Ovary (tissue), 9 donors: ENCODE results near the gene LRFN2. TPM values are rescaled to one million over a fixed set of nuclear protein-coding genes. Genes with fewer than 3 reads are reported as not detected.

Experiments
- DNase-seq, 5 donors: peaks; one replicate each; pipeline ENCODE4 v3.0.0-alpha.2; 2019 to 2020
- H3K27ac ChIP-seq, 2 donors: fragments of 200-600 bp; one replicate each; pipeline versions ENCODE4 v1.5.1 to v1.8.0; 2019 to 2022
- H3K27me3 ChIP-seq: fragments of 200-600 bp; one replicate; pipeline ENCODE4 v1.8.0; 2022
- H3K36me3 ChIP-seq: fragments of 200-600 bp; sonication (generic); one replicate; pipeline ENCODE4 v1.5.1; 2019
- H3K4me1 ChIP-seq: one replicate; pipeline ENCODE4 v1.8.1; 2013; ENCODE audit warnings: mild to moderate bottlenecking, moderate library complexity; ENCODE audit not compliant: insufficient read depth
- H3K4me3 ChIP-seq: fragments of 200-600 bp; sonication (generic); one replicate; pipeline ENCODE4 v1.5.1; 2017
- H3K9me3 ChIP-seq, 2 donors: fragments of 200-600 bp in 1 of 2; sonication (generic) in 1 of 2; one replicate each; pipeline versions ENCODE4 v1.5.1 to v1.8.1; 2013 to 2019; ENCODE audit warnings: mild to moderate bottlenecking in 1 of 2, moderate library complexity in 1 of 2
- CTCF ChIP-seq, 3 donors: fragments of 450-650 bp in 2 of 3; fragments of 200-600 bp in 1 of 3; IDR thresholded peaks; one replicate each; pipeline versions ENCODE4 v1.5.1 to v1.8.0; 2016 to 2022; ENCODE audit warnings: antibody characterized with exemption in 3 of 3, mild to moderate bottlenecking in 1 of 3
- EP300 ChIP-seq: sonication (generic); formaldehyde crosslinking; IDR thresholded peaks from one replicate; pipeline ENCODE4 v1.6.1; 2017; ENCODE audit warnings: antibody characterized with exemption
- POLR2A ChIP-seq: fragments of 450-650 bp; IDR thresholded peaks from one replicate; pipeline ENCODE4 v1.6.1; 2017; ENCODE audit warnings: antibody characterized with exemption, mild to moderate bottlenecking, moderate library complexity
- WGBS, 3 donors: extraction: QIAGEN DNeasy Blood & Tissue Kit in 1 of 3; methylation state at CpG; one replicate each; pipeline versions ENCODE4 v1.1.5 to v1.1.7; 2013 to 2017; 5-methylcytosine and 5-hydroxymethylcytosine counted together
- intact Hi-C, 4 donors: fragments of 100-400 bp; cut with DNase I; formaldehyde crosslinking; loops; one replicate each; pipeline versions ENCODE4 v1.11.0 to v1.15.1; 2022 to 2023
- polyA plus RNA-seq, 2 donors: library from polyadenylated mRNA; stranded (reverse); fragments of 200-250 nt in 1 of 2; fragments of 350-450 nt in 1 of 2; fragmentation: Illumina TruSeq in 1 of 2; extraction: RNeasy Lipid Tissue Mini Kit (QIAGEN cat#74804) in 1 of 2; gene quantifications; one replicate each; pipeline ENCODE4 v1.2.3, GENCODE V29; 2013 to 2014
- total RNA-seq, 7 donors: library from RNA; depleted of rRNA in 2 of 7; stranded (reverse); fragments of >200 nt in 2 of 7; fragmentation: NEBNext Ultra II Directional in 3 of 7; extraction: Animal tissue kit (Norgen Biotek cat#: 25700) in 3 of 7; gene quantifications; one replicate each; pipeline versions ENCODE4 v1.1.0 to v1.2.4, GENCODE V29; 2016 to 2023
- donor health status: DM: no; HTN: no; CAD: no; lungs with moderate emphysema.
- donor health status: DM: no; HTN: no; CAD: no.
- donor health status: Bipolar disorder and iron deficiency.
- donor health status: DM: yes; HTN: yes; CAD: no.
- donor health status: DM: no; HTN: no; CAD: no.
- donor health status: DM: yes; HTN: yes; CAD: no.

LRFN2 gene
- total and polyA plus RNA-seq, 9 donors = 0.10 to 2.2 (median 0.66) TPM

GRCh38 chr6:40444312-40444711 lies 142.9 kb downstream of the LRFN2 start:
- Histone ChIP-seq H3K36me3 (no peaks in the 10 kb centered on the region), H3K27ac (no peak overlapping the region), H3K4me3 (no peak overlapping the region), H3K9me3 (no peaks in the 10 kb centered on the region), H3K27me3 (no peaks in the 10 kb centered on the region), H3K4me1 (no peaks in the 10 kb centered on the region)
- no peak for DNase-seq
- TF ChIP-seq POLR2A (no peak), CTCF (IDR thresholded peaks at IDR 0.05) (no peak), EP300 (no peak)
- intact Hi-C loops = no loop called here
- 64 to 72% (median 65%) methylated on average over 3 of the region's 3 CpGs for WGBS, 3 donors

- no peaks in the 10 kb centered on the region for H3K27me3 ChIP-seq
- no peak for DNase-seq
- intact Hi-C loops = no loop called here
- H3K4me3 ChIP-seq = no peak overlapping the region
- TF ChIP-seq POLR2A (no peak), CTCF (IDR thresholded peaks at IDR 0.05) (no peak), EP300 (no peak)
- no peak overlapping the region for H3K27ac ChIP-seq
- WGBS, 3 donors = 93 to 100% (median 95%) methylated on average over 2 of the region's 2 CpGs
- H3K4me1 ChIP-seq = no peaks in the 10 kb centered on the region
- no peaks in the 10 kb centered on the region for H3K9me3 ChIP-seq
- H3K36me3 ChIP-seq = no peaks in the 10 kb centered on the region
Observed at GRCh38 chr6:40443842-40444241, 143.3 kb downstream of the LRFN2 start.

- Histone ChIP-seq H3K27ac (no peak overlapping the region), H3K4me1 (no peaks in the 10 kb centered on the region), H3K36me3 (no peaks in the 10 kb centered on the region), H3K9me3 (no peaks in the 10 kb centered on the region), H3K4me3 (no peak overlapping the region), H3K27me3 (no peaks in the 10 kb centered on the region)
- no peak for DNase-seq
- WGBS, 3 donors = 94 to 100% (median 97%) methylated on average over 3 of the region's 3 CpGs
- intact Hi-C loops = no loop called here
- TF ChIP-seq POLR2A (no peak), EP300 (no peak), CTCF (IDR thresholded peaks at IDR 0.05) (no peak)
Observed at GRCh38 chr6:40442591-40442990, 144.6 kb downstream of the LRFN2 start.

- no peak for DNase-seq
- Histone ChIP-seq H3K27me3 (no peaks in the 10 kb centered on the region), H3K27ac (no peak overlapping the region), H3K4me3 (no peak overlapping the region), H3K4me1 (no peaks in the 10 kb centered on the region), H3K9me3 (no peaks in the 10 kb centered on the region), H3K36me3 (no peaks in the 10 kb centered on the region)
- TF ChIP-seq POLR2A (no peak), EP300 (no peak), CTCF (IDR thresholded peaks at IDR 0.05) (no peak)
- intact Hi-C loops = no loop called here
- 90 to 93% (median 93%) methylated on average over 12 of the region's 12 CpGs for WGBS, 3 donors
Observed at GRCh38 chr6:40441150-40441549, 146.0 kb downstream of the LRFN2 start.

GRCh38 chr6:40440053-40440452 lies 147.1 kb downstream of the LRFN2 start:
- Histone ChIP-seq H3K4me1 (no peaks in the 10 kb centered on the region), H3K27ac (no peak overlapping the region), H3K27me3 (no peaks in the 10 kb centered on the region), H3K4me3 (no peak overlapping the region), H3K36me3 (no peaks in the 10 kb centered on the region), H3K9me3 (no peaks in the 10 kb centered on the region)
- intact Hi-C loops = no loop called here
- no peak for DNase-seq
- 36 to 56% (median 47%) methylated on average over 6 of the region's 6 CpGs for WGBS, 3 donors
- TF ChIP-seq CTCF (IDR thresholded peaks at IDR 0.05) (no peak), EP300 (no peak), POLR2A (no peak)
